Pulmonary artery endothelial cell (primary cell): ENCODE measurements around the gene EXT2. TPM values are rescaled to one million over a fixed set of nuclear protein-coding genes. Genes with fewer than 3 reads are reported as not detected.

ENCODE experiments used
- DNase-seq: peaks from one replicate; pipeline ENCODE4 v3.0.0-alpha.2; 2011; ENCODE audit warnings: low read depth, low spot score
- total RNA-seq: library from RNA; depleted of rRNA; stranded (reverse); fragments of >200 nt; gene quantifications from 2 replicates; pipeline ENCODE4 v1.2.3, GENCODE V29; 2014

The EXT2 gene
- total RNA-seq, 1 donor from 2014 or later: 87.9 TPM

GRCh38 chr11:44165432-44165831 is 70.0 kb downstream of the EXT2 start:
- no peak for DNase-seq

GRCh38 chr11:44167046-44167445 is 71.6 kb downstream of the EXT2 start:
- DNase-seq: no peak

GRCh38 chr11:44171518-44171917 is 76.0 kb downstream of the EXT2 start:
- DNase-seq: no peak

- no peak for DNase-seq
Observed at GRCh38 chr11:44172966-44173365, 77.5 kb downstream of the EXT2 start.

- no peak for DNase-seq
Observed at GRCh38 chr11:44174842-44175241, 79.4 kb downstream of the EXT2 start.

- DNase-seq: no peak
Observed at GRCh38 chr11:44176546-44177213, 81.2 kb downstream of the EXT2 start.

GRCh38 chr11:44177905-44178304 is 82.4 kb downstream of the EXT2 start:
- DNase-seq: no peak

GRCh38 chr11:44178381-44178780 is 82.9 kb downstream of the EXT2 start:
- no peak for DNase-seq

GRCh38 chr11:44179173-44179572 is 83.7 kb downstream of the EXT2 start:
- no peak for DNase-seq

GRCh38 chr11:44180107-44180506 is 84.6 kb downstream of the EXT2 start:
- DNase-seq: no peak

GRCh38 chr11:44185522-44185921 is 90.0 kb downstream of the EXT2 start:
- no peak for DNase-seq

GRCh38 chr11:44186321-44186930 is 90.9 kb downstream of the EXT2 start:
- DNase-seq: no peak

GRCh38 chr11:44188643-44189042 is 93.2 kb downstream of the EXT2 start:
- DNase-seq: no peak

GRCh38 chr11:44189986-44190882 is 94.8 kb downstream of the EXT2 start:
- DNase-seq: no peak

- no peak for DNase-seq
Observed at GRCh38 chr11:44190883-44191230, 95.4 kb downstream of the EXT2 start.

GRCh38 chr11:44191322-44192016 is 96.0 kb downstream of the EXT2 start:
- no peak for DNase-seq

- DNase-seq: no peak
Observed at GRCh38 chr11:44192017-44192385, 96.5 kb downstream of the EXT2 start.

- no peak for DNase-seq
Observed at GRCh38 chr11:44192462-44193100, 97.1 kb downstream of the EXT2 start.

GRCh38 chr11:44193856-44194255 is 98.4 kb downstream of the EXT2 start:
- no peak for DNase-seq

GRCh38 chr11:44198146-44198724 is 102.8 kb downstream of the EXT2 start:
- no peak for DNase-seq

- DNase-seq: no peak
Observed at GRCh38 chr11:44199298-44199697, 103.8 kb downstream of the EXT2 start.
